BJ (cell line): ENCODE measurements around the gene LYVE1. TPM values are rescaled to one million over a fixed set of nuclear protein-coding genes. Genes with fewer than 3 reads are reported as not detected.
"Not testable (repeated sequence)": the region's sequence is repeated elsewhere in the genome, so short reads cannot be mapped to it uniquely, and the experiment has no call there.

ENCODE experiments used
- CTCF ChIA-PET: fragments of 350-600 bp; formaldehyde crosslinking; extraction: SDS; loops from one replicate; lab custom pipeline; 2021; ENCODE audit warnings: antibody characterized with exemption, inconsistent platforms; lab: Yijun Ruan, JAX
- POLR2A ChIA-PET: fragments of 300-600 bp; sonication (Branson Sonifier 250); formaldehyde crosslinking; extraction: SDS; loops from one replicate; lab custom pipeline; 2021; ENCODE audit warnings: antibody characterized with exemption; lab: Charles Lee
- DNase-seq: peaks from one replicate; pipeline ENCODE4 v3.0.0-alpha.2; 2011; ENCODE audit warnings: low read depth
- H3K27me3 ChIP-seq: 2 replicates; pipeline ENCODE4 v1.6.0; 2011; ENCODE audit warnings: low read length; ENCODE audit not compliant: control insufficient read depth, insufficient read depth
- H3K36me3 ChIP-seq: 2 replicates; pipeline ENCODE4 v1.5.1; 2011; ENCODE audit warnings: low read length; ENCODE audit not compliant: control insufficient read depth, insufficient read depth
- H3K4me3 ChIP-seq: 2 replicates; pipeline ENCODE4 v1.5.1; 2011; ENCODE audit warnings: low read depth, mild to moderate bottlenecking, control low read depth, low read length
- polyA plus RNA-seq: library from polyadenylated mRNA; depleted of rRNA; stranded (reverse); fragments of >200 nt; gene quantifications from 2 replicates; pipeline ENCODE4 v1.2.3, GENCODE V29; 2011
- TF ChIP-seq, protein P1 (sequence below): IDR thresholded peaks from 2 replicates; pipeline ENCODE4 v1.5.1; 2011; ENCODE audit warnings: low read depth, mild to moderate bottlenecking, control low read depth, inconsistent platforms, low read length, moderate library complexity; ENCODE audit not compliant: insufficient read depth

The LYVE1 gene
- polyA plus RNA-seq, 1 experiment: 0.15 TPM

GRCh38 chr11:10599388-10600175, 31.1 kb upstream of the LYVE1 start:
- no peaks in the 10 kb centered on the region for H3K27me3 ChIP-seq
- ChIA-PET CTCF (interaction anchor here (2.5 kb wide), 1 partner anchor 59 kb away, joined by 7 read pairs; the partner anchor contains the start of gene RNF141), POLR2A (no interaction called here)
- TF ChIP-seq, protein P1, sequence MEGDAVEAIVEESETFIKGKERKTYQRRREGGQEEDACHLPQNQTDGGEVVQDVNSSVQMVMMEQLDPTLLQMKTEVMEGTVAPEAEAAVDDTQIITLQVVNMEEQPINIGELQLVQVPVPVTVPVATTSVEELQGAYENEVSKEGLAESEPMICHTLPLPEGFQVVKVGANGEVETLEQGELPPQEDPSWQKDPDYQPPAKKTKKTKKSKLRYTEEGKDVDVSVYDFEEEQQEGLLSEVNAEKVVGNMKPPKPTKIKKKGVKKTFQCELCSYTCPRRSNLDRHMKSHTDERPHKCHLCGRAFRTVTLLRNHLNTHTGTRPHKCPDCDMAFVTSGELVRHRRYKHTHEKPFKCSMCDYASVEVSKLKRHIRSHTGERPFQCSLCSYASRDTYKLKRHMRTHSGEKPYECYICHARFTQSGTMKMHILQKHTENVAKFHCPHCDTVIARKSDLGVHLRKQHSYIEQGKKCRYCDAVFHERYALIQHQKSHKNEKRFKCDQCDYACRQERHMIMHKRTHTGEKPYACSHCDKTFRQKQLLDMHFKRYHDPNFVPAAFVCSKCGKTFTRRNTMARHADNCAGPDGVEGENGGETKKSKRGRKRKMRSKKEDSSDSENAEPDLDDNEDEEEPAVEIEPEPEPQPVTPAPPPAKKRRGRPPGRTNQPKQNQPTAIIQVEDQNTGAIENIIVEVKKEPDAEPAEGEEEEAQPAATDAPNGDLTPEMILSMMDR: no peak
- DNase-seq: no peak
- H3K4me3 ChIP-seq: no peak overlapping the region
- H3K36me3 ChIP-seq: peaks cover 23% of the 10 kb centered on the region

DNA sequence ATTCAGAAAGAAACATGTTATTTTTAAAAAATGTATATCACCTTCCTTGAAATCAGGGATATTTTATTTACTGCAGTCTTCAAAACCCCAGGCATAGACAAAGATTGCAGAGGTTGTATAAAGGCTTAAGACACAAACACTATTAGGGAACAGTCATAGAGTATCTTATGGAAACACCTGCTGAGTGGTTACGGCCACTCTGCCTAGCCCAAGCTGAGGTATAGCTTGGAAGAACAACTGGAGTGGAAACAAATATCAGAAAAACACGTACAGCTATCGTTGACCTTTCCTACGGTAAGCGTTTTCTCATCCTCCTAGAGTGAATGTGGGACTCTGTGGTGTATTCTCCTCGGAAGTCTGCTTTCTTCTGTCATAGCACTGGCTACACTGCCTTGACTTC, 30.4 kb upstream of the LYVE1 start:
- ChIA-PET POLR2A (no interaction called here), CTCF (interaction anchor here (2.5 kb wide), 1 partner anchor 58 kb away, joined by 7 read pairs; the partner anchor contains the start of gene RNF141)
- no peak for DNase-seq
- Histone ChIP-seq H3K27me3 (no peaks in the 10 kb centered on the region), H3K36me3 (peaks cover 23% of the 10 kb centered on the region), H3K4me3 (no peak overlapping the region)
- TF ChIP-seq, protein P1: no peak

DNA sequence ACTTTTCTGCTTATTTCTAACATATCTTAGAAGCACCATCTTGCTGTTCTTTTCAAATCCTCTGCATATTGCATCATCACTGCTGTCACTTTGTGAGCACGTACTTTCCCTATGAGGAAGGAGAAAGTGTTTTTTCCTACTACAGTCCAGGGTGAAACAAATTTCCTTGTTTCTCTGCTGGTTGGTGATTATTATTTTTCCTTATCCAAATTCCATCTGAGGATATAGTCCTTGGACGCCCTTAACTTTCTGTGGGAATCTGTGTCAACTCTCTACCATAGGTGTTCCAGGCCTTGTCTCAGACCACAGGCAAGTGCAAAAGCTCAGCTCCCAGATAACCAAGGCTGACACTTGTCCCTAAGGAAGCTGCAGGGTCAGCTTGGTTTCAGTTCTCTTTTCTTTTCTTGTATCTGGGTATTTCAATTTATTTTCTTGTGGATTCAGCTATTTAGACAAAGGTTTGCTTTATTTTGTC, 29.4 kb upstream of the LYVE1 start:
- Histone ChIP-seq H3K4me3 (no peak overlapping the region), H3K36me3 (peaks cover 25% of the 10 kb centered on the region), H3K27me3 (no peaks in the 10 kb centered on the region)
- ChIA-PET POLR2A (no interaction called here), CTCF (interaction anchor here (2.5 kb wide), 1 partner anchor 57 kb away, joined by 7 read pairs; the partner anchor contains the start of gene RNF141)
- TF ChIP-seq, protein P1: no peak
- no peak for DNase-seq

DNA sequence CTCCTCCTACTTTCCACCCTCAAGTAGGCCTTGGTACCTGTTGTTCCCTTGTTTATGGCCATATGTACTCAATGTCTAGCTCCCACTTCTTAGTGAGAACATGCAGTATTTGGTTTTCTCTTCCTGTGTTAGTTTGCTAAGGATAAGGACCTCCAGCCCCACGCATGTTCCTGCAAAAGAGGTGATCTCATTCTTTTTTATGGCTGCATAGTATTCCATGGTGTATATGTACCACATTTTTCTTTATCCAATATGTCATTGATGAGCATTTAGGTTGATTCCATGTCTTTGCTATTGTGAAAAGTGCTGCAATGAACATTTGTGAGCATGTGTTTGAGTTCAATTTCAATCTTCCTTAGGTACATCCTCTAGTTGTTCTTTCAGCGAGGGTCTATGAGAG, 27.4 kb upstream of the LYVE1 start:
- H3K27me3 ChIP-seq, DNase-seq, H3K4me3 ChIP-seq, POLR2A ChIA-PET: not testable (repeated sequence)
- CTCF ChIA-PET: interaction anchor here (0.7 kb wide), 1 partner anchor 9 kb away, joined by 3 read pairs; no protein-coding TSS in a partner anchor
- peaks cover 14% of the 10 kb centered on the region for H3K36me3 ChIP-seq

GRCh38 chr11:10594407-10594806, 25.9 kb upstream of the LYVE1 start:
- POLR2A ChIA-PET: no interaction called here
- CTCF ChIA-PET: interaction anchor here (0.7 to 1.0 kb wide), 2 partner anchors 120 to 144 kb away, joined by 3 read pairs; no protein-coding TSS in a partner anchor
- Histone ChIP-seq H3K36me3 (peaks cover 14% of the 10 kb centered on the region), H3K4me3 (no peak overlapping the region), H3K27me3 (no peaks in the 10 kb centered on the region)
- DNase-seq: no peak
- TF ChIP-seq, protein P1: no peak
